Measurements from ENCODE around the gene ABCB11. TPM values are rescaled to one million over a fixed set of nuclear protein-coding genes. Genes with fewer than 3 reads are reported as not detected.
A peak's percentile ranks its signal among the peaks of the same experiment; 100 is the strongest.

Gene ABCB11
- total and polyA plus RNA-seq, 4 donors: 18.3 to 74.3 (median 38.3) TPM

GRCh38 chr2:169071455-169071854, 40.3 kb upstream of the ABCB11 start:
- WGBS: 39% methylated on average over 5 of the region's 5 CpGs
- TF ChIP-seq SP1 (IDR thresholded peaks at IDR 0.05): no peak
- TF ChIP-seq RAD21 (IDR thresholded peaks at IDR 0.05): peak in 1 of 2 donors; percentile 4
- no peak for TF ChIP-seq JUND (IDR thresholded peaks at IDR 0.05)

GRCh38 chr2:169069833-169070232, 38.7 kb upstream of the ABCB11 start:
- Histone ChIP-seq H3K9me3 (ENCODE audit: control insufficient read depth in 4 of 4, low read length in 3 of 4) (no peaks in the 10 kb centered on the region), H3K27me3 (ENCODE audit: control insufficient read depth in 4 of 4, insufficient read depth in 4 of 4, low read length in 3 of 4) (no peaks in the 10 kb centered on the region), H3K36me3 (ENCODE audit: control insufficient read depth in 4 of 4, insufficient read depth in 3 of 4, low read depth in 1 of 4, low read length in 3 of 4) (no peaks in the 10 kb centered on the region), H3K4me1 (ENCODE audit: control insufficient read depth in 4 of 4, insufficient read depth in 4 of 4, low read length in 3 of 4) (peaks cover 5 to 51% (median 17%) of the 10 kb centered on the region in 4 donors), H3K4me3 (ENCODE audit: low read depth in 1 of 3, low read length in 3 of 3) (no peak overlapping the region), H3K9ac (ENCODE audit: low read depth in 1 of 2, low read length in 2 of 2) (no peak overlapping the region), H3K27ac (ENCODE audit: low read depth in 1 of 2, low read length in 2 of 2) (no peak overlapping the region)
- TF ChIP-seq RAD21 (IDR thresholded peaks at IDR 0.05) (no peak), JUND (IDR thresholded peaks at IDR 0.05) (no peak), SP1 (IDR thresholded peaks at IDR 0.05) (no peak), YY1 (IDR thresholded peaks at IDR 0.05) (no peak), RXRA (IDR thresholded peaks at IDR 0.05) (no peak), GABPA (IDR thresholded peaks at IDR 0.05 in 1 of 2, conservative IDR thresholded peaks at IDR 0.05 in 1 of 2) (no peak), HNF4G (IDR thresholded peaks at IDR 0.05) (no peak), FOXA2 (IDR thresholded peaks at IDR 0.05) (no peak), ATF3 (IDR thresholded peaks at IDR 0.05) (no peak), FOXA1 (IDR thresholded peaks at IDR 0.05) (no peak), TAF1 (conservative IDR thresholded peaks at IDR 0.05) (no peak)
- TF ChIP-seq, protein P1, sequence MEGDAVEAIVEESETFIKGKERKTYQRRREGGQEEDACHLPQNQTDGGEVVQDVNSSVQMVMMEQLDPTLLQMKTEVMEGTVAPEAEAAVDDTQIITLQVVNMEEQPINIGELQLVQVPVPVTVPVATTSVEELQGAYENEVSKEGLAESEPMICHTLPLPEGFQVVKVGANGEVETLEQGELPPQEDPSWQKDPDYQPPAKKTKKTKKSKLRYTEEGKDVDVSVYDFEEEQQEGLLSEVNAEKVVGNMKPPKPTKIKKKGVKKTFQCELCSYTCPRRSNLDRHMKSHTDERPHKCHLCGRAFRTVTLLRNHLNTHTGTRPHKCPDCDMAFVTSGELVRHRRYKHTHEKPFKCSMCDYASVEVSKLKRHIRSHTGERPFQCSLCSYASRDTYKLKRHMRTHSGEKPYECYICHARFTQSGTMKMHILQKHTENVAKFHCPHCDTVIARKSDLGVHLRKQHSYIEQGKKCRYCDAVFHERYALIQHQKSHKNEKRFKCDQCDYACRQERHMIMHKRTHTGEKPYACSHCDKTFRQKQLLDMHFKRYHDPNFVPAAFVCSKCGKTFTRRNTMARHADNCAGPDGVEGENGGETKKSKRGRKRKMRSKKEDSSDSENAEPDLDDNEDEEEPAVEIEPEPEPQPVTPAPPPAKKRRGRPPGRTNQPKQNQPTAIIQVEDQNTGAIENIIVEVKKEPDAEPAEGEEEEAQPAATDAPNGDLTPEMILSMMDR (IDR thresholded peaks at IDR 0.05; ENCODE audit: low read depth, low read length, missing input control): no peak
- TF ChIP-seq, protein P2, sequence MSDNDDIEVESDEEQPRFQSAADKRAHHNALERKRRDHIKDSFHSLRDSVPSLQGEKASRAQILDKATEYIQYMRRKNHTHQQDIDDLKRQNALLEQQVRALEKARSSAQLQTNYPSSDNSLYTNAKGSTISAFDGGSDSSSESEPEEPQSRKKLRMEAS (IDR thresholded peaks at IDR 0.05): no peak
- DNase-seq (ENCODE audit: low spot score): no peak
- 95% methylated on average over 2 of the region's 2 CpGs for WGBS

More at GRCh38 chr2:169071455-169071854, 40.3 kb upstream of the ABCB11 start:
- Histone ChIP-seq H3K4me3 (ENCODE audit: low read depth in 1 of 3, low read length in 3 of 3) (peak overlapping the region in 1 of 3 donors; percentile 5), H3K27me3 (ENCODE audit: control insufficient read depth in 4 of 4, insufficient read depth in 4 of 4, low read length in 3 of 4) (no peaks in the 10 kb centered on the region), H3K9me3 (ENCODE audit: control insufficient read depth in 4 of 4, low read length in 3 of 4) (no peaks in the 10 kb centered on the region), H3K4me1 (ENCODE audit: control insufficient read depth in 4 of 4, insufficient read depth in 4 of 4, low read length in 3 of 4) (peaks cover 5 to 48% (median 15%) of the 10 kb centered on the region in 4 donors), H3K27ac (ENCODE audit: low read depth in 1 of 2, low read length in 2 of 2) (peak overlapping the region; percentile 87 to 89), H3K36me3 (ENCODE audit: control insufficient read depth in 4 of 4, insufficient read depth in 3 of 4, low read depth in 1 of 4, low read length in 3 of 4) (no peaks in the 10 kb centered on the region), H3K9ac (ENCODE audit: low read depth in 1 of 2, low read length in 2 of 2) (peak overlapping the region in 1 of 2 donors; percentile 62)
- no peak for DNase-seq (ENCODE audit: low spot score)

DNA sequence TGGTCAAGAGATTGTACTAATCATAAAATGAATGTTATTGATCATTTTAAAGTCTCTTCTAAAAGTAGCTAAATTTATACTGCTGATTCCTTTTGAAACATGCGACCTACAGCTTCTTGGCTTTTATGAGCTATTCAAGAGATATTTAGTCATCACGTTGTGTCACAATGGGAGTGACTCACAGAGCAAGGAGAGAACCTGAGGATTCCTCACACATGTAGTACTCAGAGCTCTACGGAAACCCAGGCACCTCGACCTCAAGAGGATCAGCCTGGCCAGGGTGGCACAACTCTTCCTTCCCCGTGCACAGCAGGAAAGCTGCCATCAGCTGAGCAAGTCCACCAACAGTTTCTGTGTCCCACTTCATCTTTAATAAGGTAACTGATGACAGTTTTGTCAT, 38.2 kb upstream of the ABCB11 start, which contains the start of gene DHRS9:
Gene DHRS9 (plus strand): TSS at position 223 of the 400 bp plus-strand sequence. CDS start 12,019 bp downstream, outside the sequence.
- DNase-seq (ENCODE audit: low spot score): no peak
- no peak for TF ChIP-seq ATF3 (IDR thresholded peaks at IDR 0.05)
- TF ChIP-seq, protein P1 (IDR thresholded peaks at IDR 0.05; ENCODE audit: low read depth, low read length, missing input control): no peak
- no peak for TF ChIP-seq YY1 (IDR thresholded peaks at IDR 0.05)
- TF ChIP-seq, protein P2 (IDR thresholded peaks at IDR 0.05): no peak
- no peak for TF ChIP-seq SP1 (IDR thresholded peaks at IDR 0.05)
- TF ChIP-seq JUND (IDR thresholded peaks at IDR 0.05): no peak
- TF ChIP-seq ZBTB33 (IDR thresholded peaks at IDR 0.05): no peak
- TF ChIP-seq RXRA (IDR thresholded peaks at IDR 0.05): no peak
- TF ChIP-seq HNF4A (conservative IDR thresholded peaks at IDR 0.05): no peak
- no peak for TF ChIP-seq TAF1 (conservative IDR thresholded peaks at IDR 0.05)
- Histone ChIP-seq H3K27me3 (ENCODE audit: control insufficient read depth in 4 of 4, insufficient read depth in 4 of 4, low read length in 3 of 4) (no peaks in the 10 kb centered on the region), H3K9me3 (ENCODE audit: control insufficient read depth in 4 of 4, low read length in 3 of 4) (no peaks in the 10 kb centered on the region), H3K27ac (ENCODE audit: low read depth in 1 of 2, low read length in 2 of 2) (no peak within 1 kb of the TSS), H3K4me1 (ENCODE audit: control insufficient read depth in 4 of 4, insufficient read depth in 4 of 4, low read length in 3 of 4) (peaks cover 5 to 48% (median 14%) of the 10 kb centered on the region in 4 donors), H3K36me3 (ENCODE audit: control insufficient read depth in 4 of 4, insufficient read depth in 3 of 4, low read depth in 1 of 4, low read length in 3 of 4) (no peaks in the 10 kb centered on the region), H3K4me3 (ENCODE audit: low read depth in 1 of 3, low read length in 3 of 3) (no peak within 1 kb of the TSS), H3K9ac (ENCODE audit: low read depth in 1 of 2, low read length in 2 of 2) (no peak within 1 kb of the TSS)
- 80% methylated on average over 5 of the region's 5 CpGs for WGBS
